ENCODE measurements around the gene JAKMIP2.

The JAKMIP2 gene

GRCh38 chr5:147697380-147697779 is 85.1 kb downstream of the JAKMIP2 start:
- no peak for DNase-seq (ENCODE audit: low spot score)

- DNase-seq (ENCODE audit: low spot score): no peak
Measured at GRCh38 chr5:147694772-147695171, 87.8 kb downstream of the JAKMIP2 start.

- DNase-seq (ENCODE audit: low spot score): no peak
Measured at GRCh38 chr5:147693233-147693632, 89.3 kb downstream of the JAKMIP2 start.

GRCh38 chr5:147691130-147691529 is 91.4 kb downstream of the JAKMIP2 start:
- no peak for DNase-seq (ENCODE audit: low spot score)

- peak; percentile 3 for DNase-seq (ENCODE audit: low spot score)
Measured at GRCh38 chr5:147690595-147690994, 91.9 kb downstream of the JAKMIP2 start.

DNA sequence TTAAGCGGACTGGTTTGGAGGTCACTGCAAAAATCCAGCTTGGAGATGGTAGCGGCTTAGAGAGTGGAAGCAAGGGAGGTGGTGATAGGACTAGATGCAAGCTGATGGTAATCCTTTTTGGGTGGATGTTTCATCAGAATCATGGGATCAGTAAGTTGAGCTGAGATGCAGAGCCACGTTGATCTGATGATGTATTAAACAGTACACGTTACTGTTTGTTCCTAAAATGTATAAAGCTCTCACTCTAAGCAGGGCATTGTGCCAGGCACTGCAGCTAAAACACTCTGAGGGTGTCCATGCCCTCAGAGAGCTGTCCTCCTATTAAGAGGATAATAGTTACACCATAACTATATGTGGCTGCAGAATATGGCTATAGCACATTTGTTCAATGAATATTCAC is 93.1 kb downstream of the JAKMIP2 start:
- no peak for DNase-seq (ENCODE audit: low spot score)

GRCh38 chr5:147688656-147689356 is 93.7 kb downstream of the JAKMIP2 start:
- DNase-seq (ENCODE audit: low spot score): no peak

GRCh38 chr5:147687118-147687517 is 95.4 kb downstream of the JAKMIP2 start:
- no peak for DNase-seq (ENCODE audit: low spot score)

- DNase-seq (ENCODE audit: low spot score): no peak
Measured at GRCh38 chr5:147686421-147686820, 96.1 kb downstream of the JAKMIP2 start.

DNA sequence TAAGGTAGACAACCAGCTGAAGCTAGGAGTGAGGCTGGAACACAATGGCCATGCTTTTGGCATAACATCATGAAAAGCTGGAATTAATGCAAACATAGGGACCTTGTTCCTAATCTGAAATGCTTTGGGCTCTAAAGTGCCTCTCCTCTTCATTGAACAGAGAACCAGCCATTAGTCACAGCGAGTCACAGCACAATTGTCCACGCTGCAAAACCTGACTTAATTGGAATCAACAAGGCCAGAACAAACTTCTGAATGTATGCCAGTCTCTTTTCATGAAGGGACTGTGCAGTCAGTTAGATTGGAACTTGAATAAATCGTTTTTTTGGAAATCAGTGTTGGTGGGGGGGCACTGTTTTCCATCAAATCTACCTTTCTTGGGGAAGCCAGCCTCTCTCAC is 96.5 kb downstream of the JAKMIP2 start:
- DNase-seq (ENCODE audit: low spot score): no peak

GRCh38 chr5:147675168-147675567 is 107.4 kb downstream of the JAKMIP2 start:
- no peak for DNase-seq (ENCODE audit: low spot score)

- no peak for DNase-seq (ENCODE audit: low spot score)
Measured at GRCh38 chr5:147674411-147674810, 108.1 kb downstream of the JAKMIP2 start.

DNA sequence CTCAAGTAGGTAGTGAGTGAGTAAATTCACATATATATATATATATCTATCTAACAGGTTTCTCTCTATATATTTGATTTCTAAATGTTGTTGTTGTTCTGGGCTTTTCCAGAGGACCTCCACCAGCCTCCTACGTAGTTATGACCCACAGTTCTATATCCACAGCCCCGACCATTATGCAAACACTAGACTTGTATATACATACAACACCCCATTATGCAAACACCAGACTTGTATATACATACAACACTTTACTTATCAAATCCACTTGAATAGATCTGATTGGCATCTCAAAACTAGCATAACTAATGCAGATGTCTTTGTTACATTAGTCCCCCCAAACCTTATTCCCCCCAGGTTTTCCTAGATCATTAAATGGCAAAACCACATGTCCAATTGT is 108.7 kb downstream of the JAKMIP2 start:
- no peak for DNase-seq (ENCODE audit: low spot score)

- DNase-seq (ENCODE audit: low spot score): no peak
Measured at GRCh38 chr5:147673266-147673665, 109.3 kb downstream of the JAKMIP2 start.

- DNase-seq (ENCODE audit: low spot score): no peak
Measured at GRCh38 chr5:147671365-147671764, 111.2 kb downstream of the JAKMIP2 start.

- DNase-seq (ENCODE audit: low spot score): no peak
Measured at GRCh38 chr5:147670815-147671214, 111.7 kb downstream of the JAKMIP2 start.

DNA sequence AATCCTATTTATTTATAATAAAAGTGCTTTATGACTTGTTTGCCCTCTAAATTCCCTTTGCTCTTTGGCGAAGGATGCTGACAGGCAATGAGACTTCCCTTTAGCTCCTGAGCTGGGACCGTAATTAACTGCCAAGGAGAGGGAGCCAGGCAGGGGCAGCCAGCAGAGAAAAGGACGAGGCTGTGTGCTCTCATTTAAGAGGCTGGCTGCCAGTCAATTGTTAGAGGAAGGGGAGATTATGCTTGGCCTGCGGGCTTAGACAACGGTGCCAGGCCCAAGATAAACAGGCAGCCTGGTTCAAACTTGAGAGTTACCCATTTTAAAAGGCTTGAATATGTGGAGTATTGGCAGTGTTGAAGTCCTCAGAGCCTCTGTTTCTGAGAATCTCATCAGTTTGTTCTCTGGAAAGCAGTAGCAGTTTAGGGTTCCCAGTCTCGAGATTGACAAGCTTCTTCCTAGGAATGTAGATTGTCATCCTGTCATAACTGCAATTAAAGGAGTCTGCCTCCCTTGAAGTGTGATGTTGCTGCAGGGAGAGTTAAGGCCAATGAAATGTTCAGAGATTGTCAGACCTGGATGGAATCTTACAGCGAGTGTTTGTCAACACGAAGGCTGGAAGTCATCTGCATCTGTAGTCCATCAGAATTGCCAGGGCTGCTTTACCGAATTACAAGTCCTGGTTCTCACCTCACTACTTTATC is 113.2 kb downstream of the JAKMIP2 start:
- DNase-seq (ENCODE audit: low spot score): no peak

DNA sequence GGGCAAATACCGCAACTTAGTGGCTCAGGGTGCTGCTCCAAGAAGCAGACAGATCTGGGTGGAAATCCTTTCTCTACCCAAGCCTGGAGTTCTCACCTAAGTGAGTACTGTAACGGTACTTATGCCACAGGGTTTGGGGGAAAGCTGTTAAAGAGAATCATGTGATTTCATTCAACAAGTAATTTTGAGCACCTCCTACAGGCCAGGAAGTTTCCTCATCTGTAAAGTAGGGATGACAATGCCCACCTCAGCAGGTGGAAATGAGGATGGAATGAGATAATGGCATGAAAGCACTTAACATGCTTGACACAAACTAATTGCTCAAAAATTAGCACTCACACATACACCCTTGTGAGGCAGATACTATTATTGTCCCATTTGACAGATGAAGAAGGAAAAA is 114.1 kb downstream of the JAKMIP2 start:
- DNase-seq (ENCODE audit: low spot score): no peak

GRCh38 chr5:147667363-147667762 is 115.2 kb downstream of the JAKMIP2 start:
- no peak for DNase-seq (ENCODE audit: low spot score)

GRCh38 chr5:147666419-147666818 is 116.1 kb downstream of the JAKMIP2 start:
- no peak for DNase-seq (ENCODE audit: low spot score)

GRCh38 chr5:147661541-147661940 is 121.0 kb downstream of the JAKMIP2 start:
- DNase-seq (ENCODE audit: low spot score): no peak

GRCh38 chr5:147659166-147659929 is 123.2 kb downstream of the JAKMIP2 start:
- no peak for DNase-seq (ENCODE audit: low spot score)

All from NAMALWA (cell line).